Fibroblast of lung (primary cell): ENCODE data around the gene GMEB1. TPM values are rescaled to one million over a fixed set of nuclear protein-coding genes. Genes with fewer than 3 reads are reported as not detected.

ENCODE experiments used
- DNase-seq, 2 donors: peaks; one replicate each; pipeline versions ENCODE4 v3.0.0 to v3.0.0-alpha.2; 2010; ENCODE audit warnings: low read depth in 2 of 2
- H2AFZ ChIP-seq: 2 replicates; pipeline ENCODE4 v1.5.1; 2012; ENCODE audit warnings: low read length, control low read depth, inconsistent platforms
- H3K27ac ChIP-seq: 2 replicates; pipeline ENCODE4 v1.5.1; 2011; ENCODE audit warnings: low read length, control low read depth; ENCODE audit not compliant: insufficient read depth
- H3K27me3 ChIP-seq: 2 replicates; pipeline ENCODE4 v1.5.1; 2011; ENCODE audit warnings: mild to moderate bottlenecking, low read length; ENCODE audit not compliant: control insufficient read depth, insufficient read depth
- H3K36me3 ChIP-seq: 2 replicates; pipeline ENCODE4 v1.5.1; 2011; ENCODE audit warnings: low read length; ENCODE audit not compliant: control insufficient read depth, insufficient read depth
- H3K4me1 ChIP-seq: 2 replicates; pipeline ENCODE4 v1.5.1; 2011; ENCODE audit warnings: low read length; ENCODE audit not compliant: control insufficient read depth, insufficient read depth; ENCODE audit errors: extremely low read depth
- H3K4me2 ChIP-seq: 2 replicates; pipeline ENCODE4 v1.5.1; 2011; ENCODE audit warnings: low read length, control low read depth; ENCODE audit not compliant: insufficient read depth; ENCODE audit errors: extremely low read depth
- H3K4me3 ChIP-seq, 4 experiments: fragments of 200-600 bp in 1 of 4; sonication (generic) in 1 of 4; replicated peaks in 1 of 4; 2 replicates each; pipeline ENCODE4 v1.5.1; 2011 to 2016; ENCODE audit warnings: low read length in 4 of 4, low read depth in 3 of 4, mild to moderate bottlenecking in 3 of 4, control low read depth in 2 of 4, inconsistent platforms in 1 of 4, mixed read lengths in 1 of 4; ENCODE audit not compliant: insufficient read depth in 1 of 4; ENCODE audit errors: control extremely low read depth in 1 of 4
- H3K79me2 ChIP-seq: 2 replicates; pipeline ENCODE4 v1.5.1; 2012; ENCODE audit warnings: mild to moderate bottlenecking, low read length, inconsistent platforms; ENCODE audit not compliant: control insufficient read depth, insufficient read depth
- H3K9ac ChIP-seq: 2 replicates; pipeline ENCODE4 v1.5.1; 2011; ENCODE audit warnings: mild to moderate bottlenecking, low read length, control low read depth; ENCODE audit not compliant: insufficient read depth
- H3K9me3 ChIP-seq: 2 replicates; pipeline ENCODE4 v1.5.1; 2012; ENCODE audit warnings: low read depth, low read length; ENCODE audit not compliant: control insufficient read depth, insufficient read depth
- H4K20me1 ChIP-seq: 2 replicates; pipeline ENCODE4 v1.5.1; 2011; ENCODE audit warnings: low read length; ENCODE audit not compliant: control insufficient read depth, insufficient read depth; ENCODE audit errors: extremely low read depth
- EZH2 ChIP-seq: IDR thresholded peaks from 2 replicates; pipeline ENCODE4 v1.5.1; 2012; ENCODE audit warnings: low read length, control low read depth, mild to moderate bottlenecking; ENCODE audit errors: missing control alignments
- polyA plus RNA-seq, 2 donors: library from polyadenylated mRNA; depleted of rRNA in 1 of 2; stranded (reverse) in 1 of 2; unstranded in 1 of 2; fragments of >200 nt; gene quantifications; 2 replicates each; pipeline ENCODE4 v1.2.1, GENCODE V29; 2011 to 2012; ENCODE audit warnings: missing spikeins in 1 of 2
- total RNA-seq: library from RNA; depleted of rRNA; stranded (reverse); fragments of >200 nt; gene quantifications from 2 replicates; pipeline ENCODE4 v1.2.1, GENCODE V29; 2014
- TF ChIP-seq, protein P1 (sequence below), 2 donors: IDR thresholded peaks in 1 of 2; conservative IDR thresholded peaks in 1 of 2; 1 replicate in 1 of 2; 2 replicates in 1 of 2; pipeline ENCODE4 v1.5.1; 2011 to 2012; ENCODE audit warnings: low read length in 2 of 2, control low read depth in 1 of 2, inconsistent platforms in 1 of 2, low read depth in 1 of 2, mild to moderate bottlenecking in 1 of 2

GMEB1 gene
- total and polyA plus RNA-seq, 2 donors (not counting 1 experiment from before 2014, with no cell fraction given) = 5.4 to 8.9 TPM

DNA sequence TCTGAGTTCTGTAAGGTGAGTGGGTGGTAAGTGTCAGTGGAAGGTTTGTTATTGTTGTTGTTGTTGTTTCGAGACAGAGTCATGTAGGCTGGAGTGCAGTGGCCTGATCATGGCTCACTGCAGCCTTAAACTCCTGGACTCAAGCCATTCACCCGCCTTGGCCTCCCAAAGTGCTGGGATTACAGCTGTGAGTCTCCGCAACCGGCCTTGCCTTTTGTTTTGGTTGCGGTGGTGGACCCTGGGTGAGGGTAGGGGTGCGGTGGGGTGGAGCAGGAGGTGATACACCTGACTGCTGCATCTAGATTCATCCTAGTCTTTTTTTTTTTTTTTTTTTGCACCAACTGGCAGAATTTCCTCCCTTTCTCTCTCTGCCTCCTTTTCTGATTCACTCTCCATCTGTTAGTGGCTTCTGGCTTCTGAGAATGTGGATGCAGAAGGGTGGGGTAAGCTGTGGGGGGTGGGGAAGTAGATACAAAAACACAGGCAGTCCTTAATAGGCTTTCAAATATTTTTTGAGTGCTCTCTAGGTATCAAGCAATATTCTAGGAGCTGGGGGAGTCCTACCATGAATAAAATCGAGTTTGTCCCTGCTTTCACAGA, 4.6 kb upstream of the GMEB1 start:
- H3K9ac ChIP-seq = no peak overlapping the region
- DNase-seq = no peak
- no peaks in the 10 kb centered on the region for H3K36me3 ChIP-seq
- no peak overlapping the region for H2AFZ ChIP-seq
- H3K4me3 ChIP-seq = no peak overlapping the region
- H3K4me1 ChIP-seq = no peaks in the 10 kb centered on the region
- H4K20me1 ChIP-seq = no peaks in the 10 kb centered on the region
- H3K4me2 ChIP-seq = no peak overlapping the region
- no peak for TF ChIP-seq EZH2
- TF ChIP-seq, protein P1, sequence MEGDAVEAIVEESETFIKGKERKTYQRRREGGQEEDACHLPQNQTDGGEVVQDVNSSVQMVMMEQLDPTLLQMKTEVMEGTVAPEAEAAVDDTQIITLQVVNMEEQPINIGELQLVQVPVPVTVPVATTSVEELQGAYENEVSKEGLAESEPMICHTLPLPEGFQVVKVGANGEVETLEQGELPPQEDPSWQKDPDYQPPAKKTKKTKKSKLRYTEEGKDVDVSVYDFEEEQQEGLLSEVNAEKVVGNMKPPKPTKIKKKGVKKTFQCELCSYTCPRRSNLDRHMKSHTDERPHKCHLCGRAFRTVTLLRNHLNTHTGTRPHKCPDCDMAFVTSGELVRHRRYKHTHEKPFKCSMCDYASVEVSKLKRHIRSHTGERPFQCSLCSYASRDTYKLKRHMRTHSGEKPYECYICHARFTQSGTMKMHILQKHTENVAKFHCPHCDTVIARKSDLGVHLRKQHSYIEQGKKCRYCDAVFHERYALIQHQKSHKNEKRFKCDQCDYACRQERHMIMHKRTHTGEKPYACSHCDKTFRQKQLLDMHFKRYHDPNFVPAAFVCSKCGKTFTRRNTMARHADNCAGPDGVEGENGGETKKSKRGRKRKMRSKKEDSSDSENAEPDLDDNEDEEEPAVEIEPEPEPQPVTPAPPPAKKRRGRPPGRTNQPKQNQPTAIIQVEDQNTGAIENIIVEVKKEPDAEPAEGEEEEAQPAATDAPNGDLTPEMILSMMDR (conservative IDR thresholded peaks at IDR 0.05 in 1 of 2, IDR thresholded peaks at IDR 0.05 in 1 of 2; ENCODE audit: low read depth in 1 of 2, low read length in 2 of 2) = no peak
- no peaks in the 10 kb centered on the region for H3K27me3 ChIP-seq
- H3K9me3 ChIP-seq = no peaks in the 10 kb centered on the region
- no peaks in the 10 kb centered on the region for H3K79me2 ChIP-seq
- no peak overlapping the region for H3K27ac ChIP-seq

DNA sequence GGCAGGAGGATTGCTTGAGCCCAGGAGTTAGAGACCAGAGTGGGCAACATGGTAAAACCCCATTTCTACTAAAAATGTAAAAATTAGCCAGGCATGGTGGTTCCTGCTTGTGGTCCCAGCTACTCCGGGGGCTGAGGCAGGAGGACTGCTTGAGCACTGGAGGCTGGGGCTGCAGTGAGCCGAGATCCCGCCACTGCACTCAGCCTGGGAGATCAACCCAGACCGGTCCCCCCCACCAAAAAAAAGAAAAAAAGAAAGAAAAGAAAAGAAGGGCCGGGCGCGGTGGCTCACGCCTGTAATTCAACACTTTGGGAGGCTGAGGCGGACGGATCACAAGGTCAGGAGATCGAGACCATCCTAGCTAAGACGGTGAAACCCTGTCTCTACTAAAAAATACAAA, 1.8 kb upstream of the GMEB1 start:
- H3K79me2 ChIP-seq = peaks cover 10% of the 10 kb centered on the region
- TF ChIP-seq EZH2 = no peak
- TF ChIP-seq, protein P1 (conservative IDR thresholded peaks at IDR 0.05 in 1 of 2, IDR thresholded peaks at IDR 0.05 in 1 of 2; ENCODE audit: low read depth in 1 of 2, low read length in 2 of 2) = no peak
- H3K9ac ChIP-seq = no peak overlapping the region
- DNase-seq = no peak
- H3K4me3 ChIP-seq = no peak overlapping the region
- H4K20me1 ChIP-seq = no peaks in the 10 kb centered on the region
- H3K27ac ChIP-seq = no peak overlapping the region
- no peak overlapping the region for H2AFZ ChIP-seq
- no peaks in the 10 kb centered on the region for H3K9me3 ChIP-seq
- no peaks in the 10 kb centered on the region for H3K4me1 ChIP-seq
- H3K4me2 ChIP-seq = no peak overlapping the region
- no peaks in the 10 kb centered on the region for H3K36me3 ChIP-seq
- no peaks in the 10 kb centered on the region for H3K27me3 ChIP-seq

DNA sequence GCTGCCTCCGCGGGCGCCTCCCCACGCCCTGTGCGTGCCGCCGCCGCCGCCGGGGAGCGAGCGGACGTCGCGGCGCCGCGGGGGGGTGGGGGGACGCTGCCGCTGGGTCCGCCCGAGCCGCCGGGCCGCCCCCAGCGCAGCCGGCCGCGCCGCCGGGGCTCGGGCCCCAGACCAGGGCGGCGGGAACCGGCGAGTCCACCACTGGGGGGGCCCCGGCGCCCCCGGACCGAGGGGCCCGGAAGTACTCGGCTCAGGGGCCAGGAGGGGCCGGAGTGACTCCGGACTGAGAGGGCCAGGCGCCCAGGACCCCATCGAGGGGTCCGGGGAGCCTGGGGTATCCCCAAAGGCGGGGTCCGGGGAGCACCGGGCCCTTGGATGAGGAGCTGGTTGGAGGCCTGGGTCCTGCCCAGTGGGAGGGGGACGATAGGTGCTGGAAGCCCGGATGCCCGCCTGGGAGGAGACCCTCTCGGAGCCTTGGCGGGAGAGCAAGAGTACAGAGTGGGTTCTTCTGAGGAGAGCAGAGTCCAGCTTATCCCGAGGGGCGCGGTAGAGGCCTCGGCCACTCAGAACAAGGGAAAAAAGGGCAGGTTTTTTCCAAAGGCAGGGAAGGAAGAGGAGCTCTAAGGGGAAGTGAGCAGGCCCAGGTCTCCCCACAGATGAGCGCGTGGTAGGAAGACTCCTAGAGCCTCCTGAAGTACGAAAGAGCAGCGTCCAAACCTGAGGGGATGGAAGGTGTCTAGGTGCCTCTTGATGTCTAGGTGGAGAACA, 556 bp downstream of the GMEB1 start:
- DNase-seq = peak; percentile 38 to 55
- Histone ChIP-seq H4K20me1 (no peaks in the 10 kb centered on the region), H3K4me1 (no peaks in the 10 kb centered on the region), H2AFZ (peak overlapping the region; percentile 27), H3K36me3 (no peaks in the 10 kb centered on the region), H3K27ac (peak overlapping the region; percentile 94), H3K4me2 (peak overlapping the region; percentile 95), H3K27me3 (no peaks in the 10 kb centered on the region), H3K9me3 (no peaks in the 10 kb centered on the region), H3K4me3 (peak overlapping the region; percentile 79 to 94 (median 87)), H3K79me2 (peaks cover 10% of the 10 kb centered on the region), H3K9ac (peak overlapping the region; percentile 95)
- TF ChIP-seq, protein P1 (conservative IDR thresholded peaks at IDR 0.05 in 1 of 2, IDR thresholded peaks at IDR 0.05 in 1 of 2; ENCODE audit: low read depth in 1 of 2, low read length in 2 of 2) = no peak
- TF ChIP-seq EZH2 = no peak
